Suprapubic skin (tissue), 4 donors: ENCODE data around the gene SYK. TPM values are rescaled to one million over a fixed set of nuclear protein-coding genes. Genes with fewer than 3 reads are reported as not detected.

ENCODE experiments used
- DNase-seq, 2 donors: peaks; one replicate each; pipeline ENCODE4 v3.0.0-alpha.2; 2019; ENCODE audit warnings: low spot score in 2 of 2
- H3K27ac ChIP-seq: fragments of 200-600 bp; sonication (generic); one replicate; pipeline ENCODE4 v1.5.1; 2019
- H3K27me3 ChIP-seq: fragments of 200-600 bp; sonication (generic); one replicate; pipeline ENCODE4 v1.5.1; 2019
- H3K36me3 ChIP-seq: fragments of 200-600 bp; sonication (generic); one replicate; pipeline ENCODE4 v1.5.1; 2019
- H3K4me1 ChIP-seq: fragments of 200-600 bp; sonication (generic); one replicate; pipeline ENCODE4 v1.5.1; 2019
- H3K4me3 ChIP-seq: fragments of 200-600 bp; sonication (generic); one replicate; pipeline ENCODE4 v1.5.1; 2019; ENCODE audit warnings: mild to moderate bottlenecking
- H3K9me3 ChIP-seq: fragments of 200-600 bp; sonication (generic); one replicate; pipeline ENCODE4 v1.5.1; 2019
- CTCF ChIP-seq, 2 donors: fragments of 200-600 bp in 1 of 2; fragments of 450-650 bp in 1 of 2; sonication (generic) in 1 of 2; IDR thresholded peaks; one replicate each; pipeline ENCODE4 v1.5.1; 2016 to 2019; ENCODE audit warnings: antibody characterized with exemption in 2 of 2, mild to moderate bottlenecking in 1 of 2, moderate library complexity in 1 of 2
- EP300 ChIP-seq: sonication (generic); formaldehyde crosslinking; IDR thresholded peaks from one replicate; pipeline ENCODE4 v1.6.1; 2017; ENCODE audit warnings: antibody characterized with exemption
- POLR2A ChIP-seq, 2 donors: fragments of 450-650 bp; IDR thresholded peaks; one replicate each; pipeline ENCODE4 v1.6.1; 2017; ENCODE audit warnings: antibody characterized with exemption in 2 of 2, mild to moderate bottlenecking in 2 of 2, moderate library complexity in 2 of 2
- POLR2AphosphoS5 ChIP-seq, 3 donors: sonication (generic); formaldehyde crosslinking; IDR thresholded peaks; one replicate each; pipeline ENCODE4 v1.6.1; 2017; ENCODE audit warnings: antibody characterized with exemption in 3 of 3
- WGBS: methylation state at CpG from one replicate; pipeline ENCODE4 v1.1.5; 2018; 5-methylcytosine and 5-hydroxymethylcytosine counted together
- total RNA-seq, 4 donors: library from RNA; depleted of rRNA; stranded (reverse); fragments of >200 nt; gene quantifications; one replicate each; pipeline ENCODE4 v1.1.0, GENCODE V29; 2016

The SYK gene
- total RNA-seq, 4 donors from 2014 or later, result 22.0 to 31.6 (median 25.0) TPM

GRCh38 chr9:90770182-90770738, 31.4 kb upstream of the SYK start:
- H3K4me3 ChIP-seq, result no peak overlapping the region
- no peaks in the 10 kb centered on the region for H3K36me3 ChIP-seq
- H3K9me3 ChIP-seq, result no peaks in the 10 kb centered on the region
- WGBS, result 88% methylated on average over 2 of the region's 2 CpGs
- peaks cover 4% of the 10 kb centered on the region for H3K27me3 ChIP-seq
- TF ChIP-seq CTCF (IDR thresholded peaks at IDR 0.05) (no peak), POLR2A (IDR thresholded peaks at IDR 0.05) (no peak), EP300 (no peak), POLR2AphosphoS5 (IDR thresholded peaks at IDR 0.05) (no peak)
- no peaks in the 10 kb centered on the region for H3K4me1 ChIP-seq
- H3K27ac ChIP-seq, result no peak overlapping the region
- no peak for DNase-seq

GRCh38 chr9:90770927-90771326, 30.7 kb upstream of the SYK start:
- TF ChIP-seq CTCF (IDR thresholded peaks at IDR 0.05) (no peak), EP300 (no peak), POLR2A (IDR thresholded peaks at IDR 0.05) (no peak), POLR2AphosphoS5 (IDR thresholded peaks at IDR 0.05) (no peak)
- DNase-seq, result no peak

GRCh38 chr9:90772386-90772785, 29.2 kb upstream of the SYK start:
- DNase-seq, result no peak
- H3K4me1 ChIP-seq, result no peaks in the 10 kb centered on the region
- H3K27me3 ChIP-seq, result peaks cover 10% of the 10 kb centered on the region
- TF ChIP-seq CTCF (IDR thresholded peaks at IDR 0.05) (no peak), POLR2A (IDR thresholded peaks at IDR 0.05) (no peak), EP300 (no peak), POLR2AphosphoS5 (IDR thresholded peaks at IDR 0.05) (no peak)
- no peaks in the 10 kb centered on the region for H3K36me3 ChIP-seq
- WGBS, result 100% methylated on average over 1 of the region's 1 CpG
- H3K27ac ChIP-seq, result no peak overlapping the region
- no peaks in the 10 kb centered on the region for H3K9me3 ChIP-seq
- no peak overlapping the region for H3K4me3 ChIP-seq

More at GRCh38 chr9:90770927-90771326, 30.7 kb upstream of the SYK start:
- Histone ChIP-seq H3K4me3 (no peak overlapping the region), H3K27ac (no peak overlapping the region), H3K36me3 (no peaks in the 10 kb centered on the region), H3K27me3 (peaks cover 9% of the 10 kb centered on the region), H3K9me3 (no peaks in the 10 kb centered on the region), H3K4me1 (no peaks in the 10 kb centered on the region)
- WGBS, result 66% methylated on average over 3 of the region's 3 CpGs

GRCh38 chr9:90773617-90774016, 28.0 kb upstream of the SYK start:
- Histone ChIP-seq H3K4me1 (no peaks in the 10 kb centered on the region), H3K9me3 (no peaks in the 10 kb centered on the region), H3K27me3 (peaks cover 10% of the 10 kb centered on the region), H3K27ac (no peak overlapping the region), H3K36me3 (no peaks in the 10 kb centered on the region), H3K4me3 (no peak overlapping the region)
- WGBS, result 90% methylated on average over 1 of the region's 1 CpG
- TF ChIP-seq POLR2AphosphoS5 (IDR thresholded peaks at IDR 0.05), result no peak
- peak in 1 of 2 donors; percentile 10 for TF ChIP-seq CTCF (IDR thresholded peaks at IDR 0.05)
- DNase-seq, result no peak

GRCh38 chr9:90774071-90774470, 27.5 kb upstream of the SYK start:
- DNase-seq, result no peak
- Histone ChIP-seq H3K27me3 (peaks cover 10% of the 10 kb centered on the region), H3K36me3 (no peaks in the 10 kb centered on the region), H3K4me1 (no peaks in the 10 kb centered on the region), H3K4me3 (no peak overlapping the region), H3K27ac (no peak overlapping the region), H3K9me3 (no peaks in the 10 kb centered on the region)
- WGBS, result 74% methylated on average over 3 of the region's 3 CpGs
- no peak for TF ChIP-seq EP300

- H3K4me1 ChIP-seq, result no peaks in the 10 kb centered on the region
- H3K36me3 ChIP-seq, result no peaks in the 10 kb centered on the region
- H3K4me3 ChIP-seq, result no peak overlapping the region
- no peak for DNase-seq
- 72% methylated on average over 3 of the region's 3 CpGs for WGBS
- no peak overlapping the region for H3K27ac ChIP-seq
- TF ChIP-seq CTCF (IDR thresholded peaks at IDR 0.05) (no peak), EP300 (no peak), POLR2A (IDR thresholded peaks at IDR 0.05) (no peak), POLR2AphosphoS5 (IDR thresholded peaks at IDR 0.05) (no peak)
- no peaks in the 10 kb centered on the region for H3K9me3 ChIP-seq
- peaks cover 10% of the 10 kb centered on the region for H3K27me3 ChIP-seq
These were observed 26.9 kb upstream of the SYK start for GRCh38 chr9:90774682-90775081.
